Stomach (tissue), 4 donors: ENCODE data around the gene ZNF574.

Experiments used
- POLR2A ChIP-seq, 4 donors: fragments of 450-650 bp; IDR thresholded peaks; one replicate each; pipeline ENCODE4 v1.6.1; 2016; ENCODE audit warnings: antibody characterized with exemption in 4 of 4, control low read depth in 2 of 4, mild to moderate bottlenecking in 1 of 4, moderate library complexity in 1 of 4
- POLR2AphosphoS5 ChIP-seq, 3 donors: sonication (generic); formaldehyde crosslinking; IDR thresholded peaks; one replicate each; pipeline ENCODE4 v1.6.1; 2016; ENCODE audit warnings: antibody characterized with exemption in 3 of 3
- TF ChIP-seq, protein P1 (sequence below), 7 experiments: fragments of 450-650 bp in 4 of 7; fragments of 200-600 bp in 3 of 7; sonication (generic) in 3 of 7; IDR thresholded peaks; one replicate each; pipeline ENCODE4 v1.5.1; 2016 to 2019; ENCODE audit warnings: antibody characterized with exemption in 7 of 7, control low read depth in 2 of 7, mild to moderate bottlenecking in 1 of 7

- TF ChIP-seq, protein P1, sequence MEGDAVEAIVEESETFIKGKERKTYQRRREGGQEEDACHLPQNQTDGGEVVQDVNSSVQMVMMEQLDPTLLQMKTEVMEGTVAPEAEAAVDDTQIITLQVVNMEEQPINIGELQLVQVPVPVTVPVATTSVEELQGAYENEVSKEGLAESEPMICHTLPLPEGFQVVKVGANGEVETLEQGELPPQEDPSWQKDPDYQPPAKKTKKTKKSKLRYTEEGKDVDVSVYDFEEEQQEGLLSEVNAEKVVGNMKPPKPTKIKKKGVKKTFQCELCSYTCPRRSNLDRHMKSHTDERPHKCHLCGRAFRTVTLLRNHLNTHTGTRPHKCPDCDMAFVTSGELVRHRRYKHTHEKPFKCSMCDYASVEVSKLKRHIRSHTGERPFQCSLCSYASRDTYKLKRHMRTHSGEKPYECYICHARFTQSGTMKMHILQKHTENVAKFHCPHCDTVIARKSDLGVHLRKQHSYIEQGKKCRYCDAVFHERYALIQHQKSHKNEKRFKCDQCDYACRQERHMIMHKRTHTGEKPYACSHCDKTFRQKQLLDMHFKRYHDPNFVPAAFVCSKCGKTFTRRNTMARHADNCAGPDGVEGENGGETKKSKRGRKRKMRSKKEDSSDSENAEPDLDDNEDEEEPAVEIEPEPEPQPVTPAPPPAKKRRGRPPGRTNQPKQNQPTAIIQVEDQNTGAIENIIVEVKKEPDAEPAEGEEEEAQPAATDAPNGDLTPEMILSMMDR (IDR thresholded peaks at IDR 0.05): no peak
- TF ChIP-seq POLR2A (IDR thresholded peaks at IDR 0.05) (no peak), POLR2AphosphoS5 (IDR thresholded peaks at IDR 0.05) (no peak)
Measured at GRCh38 chr19:42091300-42091699, 15.3 kb downstream of the ZNF574 start.
